ENCODE measurements around the gene MTG1.

GRCh38 chr10:133356549-133357284 lies 37.2 kb upstream of the MTG1 start:
- no peak for TF ChIP-seq CTCF (conservative IDR thresholded peaks at IDR 0.05 in 1 of 2, IDR thresholded peaks at IDR 0.05 in 1 of 2; ENCODE audit: low read depth in 1 of 2, low read length in 2 of 2)
- no peak for TF ChIP-seq EZH2 (IDR thresholded peaks at IDR 0.05; ENCODE audit: low read length, missing control alignments)

Data from fibroblast of lung (primary cell).